Hypothalamus (tissue), 51 donors: ENCODE data around the gene RTKN2.
"Not testable (repeated sequence)": the region's sequence is repeated elsewhere in the genome, so short reads cannot be mapped to it uniquely, and the experiment has no call there.

ENCODE experiments used
- DNase-seq, 51 donors: peaks; one replicate each; lab custom pipeline; 2025; lab: John Stamatoyannopoulos, UW

Gene RTKN2

DNA sequence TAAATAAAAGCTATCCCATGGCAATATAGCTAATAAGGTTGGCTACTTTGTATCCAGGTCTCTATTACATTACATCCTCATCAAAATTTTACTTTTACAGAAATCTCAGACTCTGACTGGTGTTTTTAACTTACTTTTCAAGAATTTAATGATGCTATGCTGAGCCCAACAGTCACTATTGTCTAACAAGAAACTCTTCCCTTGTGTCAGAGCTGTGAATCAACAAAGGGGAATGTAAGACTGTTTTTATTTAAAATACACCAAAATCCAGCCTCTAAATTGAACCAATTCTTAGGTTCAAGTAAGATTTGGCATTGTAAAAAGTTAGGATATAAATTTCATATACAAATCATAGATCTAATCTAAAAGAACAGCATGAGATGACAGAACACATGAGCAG lies 7.0 kb downstream of the RTKN2 start:
- DNase-seq, result no peak

DNA sequence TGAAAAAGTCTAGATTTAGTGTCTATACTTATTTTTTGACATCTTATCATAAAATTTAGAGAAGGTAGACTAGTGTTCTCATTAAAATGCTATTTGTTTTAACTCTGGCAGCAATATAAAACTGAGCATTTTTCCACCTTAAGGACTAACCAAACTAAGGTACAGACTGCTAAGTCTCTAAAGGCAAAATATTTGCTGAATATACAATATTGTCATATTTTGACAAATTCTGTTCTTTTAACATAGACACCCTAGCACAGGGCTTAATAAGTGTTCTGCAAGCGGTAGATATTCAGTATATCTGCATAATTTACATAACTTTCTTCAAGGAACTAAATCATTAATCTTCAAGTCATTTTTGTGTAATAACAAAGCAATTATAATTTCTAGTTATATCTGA lies 8.6 kb downstream of the RTKN2 start:
- DNase-seq, result no peak

DNA sequence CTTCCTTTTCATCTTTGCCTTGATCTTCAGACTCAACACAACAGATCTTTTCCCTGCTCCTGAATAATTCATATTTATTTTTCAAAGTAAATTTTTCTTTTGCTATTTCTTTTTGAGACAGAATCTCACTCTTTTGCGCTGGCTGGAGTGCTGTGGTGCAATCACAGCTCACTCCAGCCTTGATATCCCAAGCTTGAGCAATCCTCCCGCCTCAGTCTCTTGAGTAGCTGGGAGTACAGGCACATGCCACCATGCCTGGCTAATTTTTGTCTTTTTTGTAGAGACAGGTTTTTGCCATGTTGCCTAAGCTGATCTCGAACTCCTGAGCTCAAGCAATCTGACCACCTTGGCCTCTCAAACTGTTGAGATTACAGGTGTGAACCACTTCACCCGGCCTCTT lies 9.2 kb downstream of the RTKN2 start:
- DNase-seq, result no peak

DNA sequence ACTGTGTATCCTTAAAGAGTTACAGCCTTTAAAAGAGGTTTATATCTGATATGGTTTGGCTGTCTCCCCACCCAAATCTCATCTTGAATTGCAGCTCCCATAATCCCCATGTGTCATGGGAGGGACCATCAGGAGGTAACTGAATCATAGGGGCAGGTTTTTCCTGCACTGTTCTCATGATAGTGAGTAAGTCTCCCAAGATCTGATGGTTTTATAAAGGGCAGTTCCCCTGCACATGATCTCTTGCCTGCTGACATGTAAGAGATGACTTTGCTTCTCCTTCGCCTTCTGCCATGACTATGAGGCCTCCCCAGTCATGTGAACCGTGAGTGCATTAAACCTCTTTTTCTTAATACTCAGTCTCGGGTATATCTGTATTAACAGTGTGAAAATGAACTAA lies 9.7 kb downstream of the RTKN2 start:
- DNase-seq, result no peak

DNA sequence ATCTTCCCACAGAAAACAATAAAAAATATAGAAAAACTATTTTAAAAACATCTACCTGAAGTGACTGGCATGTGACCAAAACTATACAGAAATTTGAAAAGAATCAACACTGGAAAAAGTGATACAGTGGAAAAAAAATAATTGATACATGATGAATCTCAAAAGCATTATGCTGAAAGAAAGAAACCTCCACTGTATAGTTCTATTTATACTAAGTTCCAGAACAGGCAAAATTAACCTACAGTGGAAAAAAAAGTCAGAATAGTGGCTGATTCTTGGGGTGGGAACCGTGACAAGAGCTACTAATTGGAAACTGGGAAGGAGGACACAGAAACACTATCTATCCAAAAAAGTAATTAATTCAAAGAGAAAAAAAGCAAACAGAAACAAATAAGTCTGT lies 14.9 kb downstream of the RTKN2 start:
- no peak for DNase-seq

DNA sequence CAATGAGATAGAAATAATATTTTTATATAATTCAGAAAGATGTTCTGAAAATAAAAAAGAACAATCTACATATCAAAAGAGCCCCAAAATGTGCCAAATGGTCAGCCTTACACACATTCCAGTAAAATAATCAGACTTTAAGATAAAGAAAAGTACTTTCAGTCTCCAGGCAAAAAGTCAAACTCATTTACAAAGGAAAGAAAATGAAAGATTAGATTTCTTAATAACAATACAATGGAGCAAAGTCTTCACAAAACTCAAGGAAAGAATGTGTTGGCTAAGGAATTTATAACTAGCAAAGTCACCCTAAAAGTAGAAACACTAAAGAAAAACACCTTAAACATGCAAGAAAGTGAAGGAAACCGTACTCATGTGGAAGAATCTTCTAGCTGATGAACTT lies 16.6 kb downstream of the RTKN2 start:
- no peak for DNase-seq

DNA sequence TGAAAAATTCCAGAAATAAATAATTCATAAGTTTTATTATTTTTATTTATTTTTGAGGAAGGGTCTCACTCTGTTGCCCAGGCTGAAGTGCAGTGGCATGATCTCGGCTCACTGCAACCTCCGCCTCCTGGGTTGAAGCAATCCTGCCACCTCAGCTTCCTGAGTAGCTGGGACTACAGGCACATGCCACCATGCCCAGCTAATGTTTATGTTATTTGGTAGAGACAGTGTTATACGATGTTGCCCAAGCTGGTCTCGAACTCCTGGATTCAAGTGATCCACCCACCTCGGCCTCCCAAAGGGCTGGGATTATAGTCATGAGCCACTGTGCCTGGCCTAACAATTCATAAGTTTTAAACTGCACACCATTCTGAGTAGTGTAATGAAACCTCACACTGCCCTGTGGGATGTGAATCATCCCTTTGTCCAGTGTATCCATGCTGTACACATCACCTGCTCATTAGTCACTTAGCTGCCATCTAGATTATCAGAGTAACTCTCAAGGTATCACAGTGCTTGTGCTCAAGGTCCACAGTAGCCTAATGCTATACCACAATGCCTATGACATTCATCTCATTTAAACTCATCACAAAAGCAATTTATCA lies 17.9 kb downstream of the RTKN2 start:
- DNase-seq, result no peak

DNA sequence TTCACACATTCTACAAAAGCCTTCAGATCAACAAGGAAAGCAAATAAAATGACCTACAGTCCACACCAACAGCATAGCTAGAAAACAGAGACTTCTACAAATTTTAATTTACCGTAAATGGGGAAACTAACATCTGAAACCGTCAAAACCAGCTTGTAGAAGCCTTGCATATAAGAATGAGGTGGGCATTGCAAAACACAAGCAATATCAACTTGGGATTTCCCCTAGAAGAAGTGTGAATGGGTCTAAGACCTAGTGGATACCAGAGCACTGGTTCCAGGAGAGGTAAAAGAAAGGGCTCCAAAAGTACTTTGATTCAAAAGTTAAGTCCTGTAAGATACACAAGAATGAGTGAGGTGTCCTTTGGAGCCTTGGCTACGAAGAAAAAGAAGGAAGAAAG lies 18.7 kb downstream of the RTKN2 start:
- DNase-seq, result no peak

DNA sequence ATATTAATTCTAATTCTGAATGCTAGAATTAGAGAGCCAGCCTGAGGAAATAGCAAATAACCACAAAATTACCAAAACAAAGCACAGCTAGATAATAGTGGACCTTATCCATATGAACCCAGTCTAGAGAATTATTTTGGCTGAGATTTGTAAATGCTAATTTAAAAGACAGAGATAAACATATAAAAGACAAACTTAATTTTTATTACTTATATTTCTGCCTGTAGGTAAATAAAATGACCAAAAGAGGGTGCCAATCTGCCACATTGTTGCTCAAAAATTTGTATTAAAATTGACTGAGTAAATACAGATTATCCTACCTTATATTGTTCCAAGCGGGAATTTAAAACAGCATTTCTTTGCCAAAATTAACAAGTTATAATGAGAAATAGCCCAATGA lies 20.2 kb downstream of the RTKN2 start:
- no peak for DNase-seq

DNA sequence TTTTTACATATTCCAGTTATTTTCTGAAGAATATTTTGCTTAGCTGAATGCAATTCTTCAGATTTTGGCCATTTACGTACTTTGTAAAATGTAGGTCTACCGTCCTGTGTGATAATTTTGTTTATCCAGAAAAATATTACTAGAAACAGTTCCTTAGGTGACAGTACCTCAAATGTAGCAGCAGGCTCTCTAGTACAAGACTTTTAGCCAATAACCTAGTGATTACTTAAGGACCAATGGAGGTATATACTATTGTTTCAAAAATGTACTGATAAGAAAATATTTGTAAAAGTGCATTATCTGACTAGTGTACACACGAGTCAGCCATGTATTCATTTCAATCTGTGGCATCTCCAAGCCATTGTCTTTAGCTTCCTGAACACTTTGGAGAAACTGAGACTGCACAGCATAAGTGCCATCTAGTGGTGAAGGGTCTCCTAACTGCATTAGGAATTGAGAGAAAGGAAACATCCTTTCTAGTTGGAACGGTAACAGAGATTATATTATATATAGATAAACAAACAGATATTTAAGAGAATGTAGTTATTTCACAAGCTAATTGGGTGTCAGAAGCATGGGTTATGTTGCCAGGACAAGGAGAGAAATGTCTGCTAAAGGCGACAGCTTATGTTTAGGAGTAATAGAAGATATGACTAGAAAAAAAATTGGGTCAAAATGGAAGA lies 23.7 kb downstream of the RTKN2 start:
- peak in 26 of 51 donors; percentile 0 to 77 (median 22) for DNase-seq

DNA sequence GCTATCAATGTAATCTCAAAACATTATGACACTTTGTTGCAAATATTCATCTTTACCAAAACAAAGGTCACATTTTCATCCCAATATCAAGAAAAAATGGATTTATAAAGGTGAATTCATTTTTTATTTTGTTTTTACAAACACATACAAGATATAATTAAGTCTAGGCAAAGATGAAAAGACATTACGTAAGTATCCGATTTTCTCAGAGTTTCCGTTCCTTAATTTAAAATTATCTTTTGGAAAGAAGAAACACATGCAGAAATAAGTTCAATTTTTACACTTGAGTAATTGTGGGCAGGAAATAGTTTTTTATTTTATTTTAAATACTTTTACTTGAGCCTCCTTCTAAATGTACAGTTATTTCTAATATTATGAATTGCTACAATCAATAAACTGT lies 24.6 kb downstream of the RTKN2 start:
- DNase-seq, result no peak

DNA sequence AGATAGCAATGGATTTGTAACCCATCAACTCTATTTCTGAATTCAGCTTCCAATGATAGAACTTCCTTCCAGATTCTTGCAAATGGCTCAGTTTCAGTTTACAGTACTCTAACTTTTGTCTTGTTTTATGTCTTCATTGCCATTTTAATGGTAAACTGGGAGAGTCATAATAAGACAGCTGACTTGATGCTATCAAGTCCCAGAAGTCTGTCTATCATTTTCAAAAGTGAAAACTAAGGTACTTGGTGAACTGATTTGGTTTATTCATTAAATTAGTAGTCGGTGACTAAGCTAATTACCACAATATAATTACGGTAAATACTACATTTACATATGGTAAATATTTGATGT lies 25.0 kb downstream of the RTKN2 start:
- no peak for DNase-seq

DNA sequence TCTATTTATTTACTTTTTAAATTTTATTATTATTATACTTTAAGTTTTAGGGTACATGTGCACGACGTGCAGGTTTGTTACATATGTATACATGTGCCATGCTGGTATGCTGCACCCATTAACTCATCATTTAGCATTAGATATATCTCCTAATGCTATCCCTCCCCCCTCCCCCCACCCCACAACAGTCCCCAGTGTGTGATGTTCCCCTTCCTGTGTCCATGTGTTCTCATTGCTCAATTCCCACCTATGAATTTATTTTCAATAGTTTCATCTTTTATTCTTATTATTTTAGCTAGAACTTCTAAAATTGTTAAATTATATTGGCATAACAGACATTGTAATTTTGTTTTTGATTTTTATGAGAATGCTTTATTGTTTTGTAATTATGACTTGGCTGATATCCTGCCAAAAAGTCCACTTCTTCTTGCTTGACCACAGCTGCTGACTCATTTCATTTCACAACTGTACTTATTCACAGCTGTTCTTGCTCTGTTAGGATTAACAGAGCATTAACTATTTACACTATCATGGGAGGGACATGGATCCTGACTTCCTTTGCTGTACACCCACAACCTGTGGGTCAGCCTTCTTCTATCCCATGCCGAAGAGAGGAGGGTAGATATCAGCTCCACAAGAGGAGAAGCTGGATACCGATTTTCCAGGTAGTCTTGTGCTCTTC lies 25.5 kb downstream of the RTKN2 start:
- not testable (repeated sequence) for DNase-seq

DNA sequence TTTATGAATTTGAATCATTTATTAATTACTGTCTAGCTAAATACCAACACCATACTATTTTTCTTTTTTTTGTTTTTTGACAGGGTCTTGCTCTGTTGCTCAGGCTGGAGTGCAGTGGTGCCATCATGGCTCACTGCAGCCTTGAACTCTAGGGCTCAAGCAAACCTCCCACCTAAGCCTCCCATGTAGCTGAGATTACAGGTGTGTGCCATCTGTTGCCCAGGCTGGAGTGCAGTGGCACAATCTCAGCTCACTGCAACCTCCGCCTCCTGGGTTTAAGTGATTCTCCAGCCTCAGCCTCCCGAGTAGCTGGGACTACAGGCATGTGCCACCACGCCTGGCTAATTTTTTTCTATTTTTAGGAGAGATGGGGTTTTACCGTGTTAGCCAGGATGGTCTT lies 27.1 kb downstream of the RTKN2 start:
- not testable (repeated sequence) for DNase-seq

DNA sequence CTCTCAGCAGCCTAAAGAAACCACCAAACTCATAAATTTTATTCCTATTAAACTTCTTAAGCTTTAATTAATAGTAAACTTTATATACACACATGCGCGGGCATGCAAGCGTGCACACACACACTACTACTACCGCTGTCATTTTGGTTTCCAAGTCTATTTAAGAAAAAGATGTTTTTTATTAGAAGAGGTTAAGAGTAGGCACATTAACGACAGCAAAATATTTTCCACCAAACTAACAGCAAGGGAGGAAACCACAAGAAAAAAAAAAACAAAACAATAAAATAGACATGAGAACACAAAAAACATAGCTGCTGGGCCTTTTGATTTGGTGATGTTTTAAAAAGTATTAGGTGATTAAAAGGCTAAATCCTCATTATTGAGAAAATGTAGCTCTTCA lies 28.6 kb downstream of the RTKN2 start:
- DNase-seq, result no peak

DNA sequence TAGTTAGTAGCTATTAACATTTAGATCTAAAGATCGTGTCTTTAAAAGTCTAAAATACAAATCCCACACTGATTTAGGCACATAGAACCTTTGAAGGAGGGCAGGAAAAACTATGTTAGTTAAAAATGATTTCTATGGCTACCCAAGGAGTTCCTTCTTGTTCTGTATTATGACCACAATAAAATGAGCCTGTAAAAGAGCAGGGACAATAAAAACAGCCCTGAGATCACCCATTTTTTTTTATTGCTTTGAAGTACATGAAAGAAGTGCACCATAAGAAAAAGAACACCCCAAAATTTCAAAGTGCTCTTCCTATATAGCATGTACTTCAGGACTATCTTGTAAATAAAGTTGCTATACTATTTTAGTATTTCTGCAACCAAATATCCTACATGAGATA lies 29.8 kb downstream of the RTKN2 start:
- no peak for DNase-seq

DNA sequence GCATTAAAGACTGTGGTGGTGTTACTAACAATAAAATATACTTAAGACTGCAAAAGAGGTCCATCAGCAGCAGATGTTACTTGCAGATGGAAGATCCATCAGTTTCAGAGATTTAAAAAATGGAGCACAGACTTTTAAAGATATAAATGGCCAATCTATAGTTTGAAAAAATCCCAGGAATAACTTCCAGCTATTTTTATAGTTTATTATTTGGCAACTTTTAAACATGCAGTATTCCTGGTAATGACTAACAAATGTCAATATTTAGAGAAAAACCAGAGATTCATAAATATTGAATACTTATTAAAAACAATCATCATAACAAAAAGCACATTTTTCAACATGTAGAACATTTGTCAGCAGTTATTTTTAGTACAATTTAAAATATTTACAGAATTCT lies 30.7 kb downstream of the RTKN2 start:
- DNase-seq, result no peak

DNA sequence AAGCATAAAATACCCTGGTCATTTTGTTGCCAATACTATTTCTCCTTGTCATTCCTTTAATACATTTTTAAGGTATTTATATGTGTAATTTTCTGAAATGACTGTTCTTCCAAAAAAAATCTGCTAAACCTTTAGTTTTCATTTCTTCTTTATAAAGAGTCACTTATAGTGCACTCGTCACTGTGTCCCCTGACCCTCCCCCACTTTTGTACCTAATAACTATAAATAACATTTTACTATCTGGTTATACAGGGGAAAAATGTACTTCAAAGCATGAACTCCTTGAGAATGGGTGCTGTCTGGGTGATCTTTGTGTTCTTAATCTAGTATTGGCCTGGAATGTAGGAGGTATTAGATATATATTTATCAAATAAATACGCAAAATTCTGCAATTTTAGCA lies 31.1 kb downstream of the RTKN2 start:
- DNase-seq, result no peak

DNA sequence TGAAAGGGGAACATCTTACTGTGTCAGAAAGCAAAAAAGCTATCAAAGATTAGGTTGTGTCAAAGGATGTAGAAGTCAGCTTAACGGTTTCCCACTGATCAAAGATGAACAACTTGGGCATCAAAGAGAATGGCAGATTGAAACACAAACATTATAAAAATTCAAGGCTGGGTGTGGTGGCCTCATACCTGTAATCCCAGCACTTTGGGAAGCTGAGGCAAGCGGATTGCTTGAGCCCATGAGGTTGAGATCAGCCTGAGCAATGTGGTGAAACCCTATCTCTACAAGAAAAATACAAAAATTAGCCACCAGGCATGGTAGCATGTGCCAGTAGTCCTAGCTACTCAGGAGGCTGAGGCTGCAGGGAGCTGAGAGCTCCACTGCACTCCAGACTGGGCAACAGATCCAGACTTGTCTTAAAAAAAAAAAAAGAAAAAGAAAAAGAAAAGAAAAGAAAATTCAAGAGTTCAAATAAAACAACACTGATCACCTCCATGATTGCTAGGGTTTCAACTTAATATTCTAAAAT lies 34.5 kb downstream of the RTKN2 start:
- DNase-seq, result no peak

DNA sequence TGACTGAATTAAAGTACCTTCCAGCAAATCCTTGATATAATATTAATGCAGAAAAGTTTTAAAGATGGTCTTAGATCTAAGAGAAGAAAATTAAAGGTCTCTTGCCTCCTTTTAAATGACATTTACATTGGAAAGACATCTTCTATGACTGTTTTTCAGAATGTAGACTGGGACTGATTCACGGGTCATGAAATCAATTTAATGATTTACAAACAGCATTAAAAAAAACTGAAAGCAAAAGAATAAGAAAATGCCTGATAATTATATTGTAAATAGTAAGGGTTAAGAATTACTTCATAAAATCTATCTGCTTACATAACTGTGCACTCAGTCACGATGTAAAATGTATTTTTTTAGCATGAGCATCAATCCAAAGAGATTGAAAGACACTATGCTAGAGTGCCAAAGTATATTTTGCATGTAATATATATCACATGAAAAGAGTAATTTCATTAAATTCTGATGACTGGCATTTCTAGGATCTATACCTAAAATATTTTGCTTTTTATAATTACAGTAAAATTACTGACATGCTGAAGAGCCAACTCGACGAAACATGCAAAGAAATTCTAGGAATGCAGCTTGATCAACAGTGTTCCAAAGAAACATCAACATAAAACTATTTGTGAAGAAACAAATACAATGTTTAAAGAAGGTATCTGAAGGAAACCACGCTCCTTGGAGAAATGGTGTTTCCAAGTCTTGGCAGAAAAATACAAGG lies 35.1 kb downstream of the RTKN2 start:
- DNase-seq, result no peak

DNA sequence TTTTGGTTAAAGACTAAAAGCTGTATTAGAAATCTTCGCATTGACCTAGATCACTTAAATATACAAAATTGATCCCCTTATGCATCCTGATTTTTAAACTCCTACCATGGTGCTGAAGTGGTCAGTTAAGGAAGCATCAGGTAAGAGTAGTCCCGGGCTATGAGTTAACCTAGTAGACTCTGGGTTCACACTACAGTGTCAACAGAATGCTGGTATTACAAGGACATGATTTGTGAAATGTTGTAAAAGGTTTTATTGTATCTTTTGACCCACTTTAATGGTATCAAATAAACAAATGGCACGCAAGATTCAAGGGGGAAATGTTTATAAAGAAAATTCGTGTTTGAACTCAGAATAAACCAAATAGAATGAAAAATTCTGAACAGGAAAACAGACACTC lies 36.8 kb downstream of the RTKN2 start:
- DNase-seq, result no peak

DNA sequence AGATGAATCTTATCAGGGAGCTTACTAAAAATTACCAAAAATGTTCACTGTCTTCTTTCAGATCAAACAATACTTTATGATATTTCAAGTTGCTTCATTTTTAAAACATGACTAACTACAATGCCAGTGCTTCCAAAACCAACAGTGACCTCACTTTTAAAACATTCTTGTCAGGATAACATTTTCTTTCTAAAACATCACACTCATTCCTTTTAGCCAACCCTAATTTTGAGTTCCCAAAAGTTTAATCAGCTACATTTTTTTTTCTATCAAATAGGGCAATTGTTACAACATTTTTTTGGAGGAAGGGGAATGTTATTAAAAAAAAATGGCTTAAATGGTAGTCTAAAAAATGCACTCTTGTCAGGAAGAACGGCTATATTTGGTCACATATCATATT lies 37.3 kb downstream of the RTKN2 start:
- no peak for DNase-seq
